Tibial artery (tissue), 4 donors: ENCODE measurements around the gene PPARA.
A peak's percentile ranks its signal among the peaks of the same experiment; 100 is the strongest.

Source experiments
- DNase-seq, 2 donors: peaks; one replicate each; pipeline ENCODE4 v3.0.0-alpha.2; 2019
- H3K27ac ChIP-seq, 2 donors: fragments of 200-600 bp; sonication (generic) in 1 of 2; 1 replicate in 1 of 2; 2 replicates in 1 of 2; pipeline ENCODE4 v1.5.1; 2018 to 2019; ENCODE audit warnings: mild to moderate bottlenecking in 1 of 2
- H3K27me3 ChIP-seq, 2 donors: fragments of 200-600 bp; sonication (generic) in 1 of 2; one replicate each; pipeline versions ENCODE4 v1.5.1 to v1.6.0; 2016 to 2019
- H3K36me3 ChIP-seq, 3 donors: fragments of 200-600 bp; sonication (generic) in 2 of 3; one replicate each; pipeline ENCODE4 v1.5.1; 2016 to 2019; ENCODE audit warnings: mild to moderate bottlenecking in 2 of 3
- H3K4me1 ChIP-seq, 4 donors: fragments of 200-600 bp; sonication (generic) in 2 of 4; 1 replicate in 3 of 4; 2 replicates in 1 of 4; pipeline ENCODE4 v1.5.1; 2016 to 2019
- H3K4me3 ChIP-seq, 2 donors: fragments of 200-600 bp; sonication (generic) in 1 of 2; 1 replicate in 1 of 2; 2 replicates in 1 of 2; pipeline ENCODE4 v1.5.1; 2018 to 2019; ENCODE audit warnings: mild to moderate bottlenecking in 2 of 2
- H3K9me3 ChIP-seq, 3 donors: fragments of 200-600 bp; sonication (generic) in 1 of 3; one replicate each; pipeline ENCODE4 v1.5.1; 2016 to 2019
- intact Hi-C: fragments of 100-400 bp; cut with DNase I; formaldehyde crosslinking; loops from one replicate; pipeline ENCODE4 v1.15.0; 2023; ENCODE audit warnings: low total_unique reads
- TF ChIP-seq, protein P1 (sequence below), 2 experiments: fragments of 200-600 bp in 1 of 2; fragments of 450-650 bp in 1 of 2; IDR thresholded peaks; one replicate each; pipeline ENCODE4 v1.5.1; 2017 to 2019; ENCODE audit warnings: antibody characterized with exemption in 2 of 2, mild to moderate bottlenecking in 1 of 2, moderate library complexity in 1 of 2

PPARA gene

DNA sequence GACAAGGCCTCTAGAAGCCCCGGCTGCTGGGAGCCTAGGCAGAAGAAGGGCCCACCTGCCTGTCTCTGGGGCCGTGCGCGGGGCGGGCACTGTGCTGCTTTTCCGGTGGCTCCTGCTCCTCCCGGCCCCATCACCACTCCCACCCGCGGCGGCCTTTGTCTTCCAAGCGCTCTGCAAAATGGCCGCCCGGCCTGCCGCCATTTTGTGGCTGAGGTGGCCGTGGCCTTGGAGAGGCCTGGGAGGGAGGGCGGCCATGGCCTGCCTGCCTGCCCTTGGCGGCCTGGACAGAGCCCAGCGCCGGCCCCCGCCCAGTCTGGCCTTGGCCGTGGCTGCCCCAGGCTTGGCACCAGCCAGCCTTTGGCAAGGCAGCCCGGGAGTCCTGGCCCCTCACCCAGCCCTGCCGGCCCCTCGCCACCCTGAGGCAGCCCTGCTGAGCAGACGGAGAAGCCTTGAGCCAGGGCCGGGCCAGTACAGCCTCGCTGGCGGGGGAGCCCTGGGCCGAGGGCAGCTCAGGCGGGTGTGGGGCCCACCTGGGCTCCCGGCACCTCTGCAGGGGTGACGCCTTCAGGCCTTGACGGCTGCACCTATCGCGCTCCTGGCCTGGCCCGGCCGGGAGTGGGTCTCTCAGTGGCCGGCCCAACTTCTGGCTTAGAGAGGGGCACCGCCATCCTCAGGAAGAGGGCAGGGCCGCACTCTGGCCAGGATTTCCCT is 46.0 kb upstream of the PPARA start:
- no peaks in the 10 kb centered on the region for H3K27me3 ChIP-seq
- intact Hi-C loops, result no loop called here
- no peak overlapping the region for H3K4me3 ChIP-seq
- peaks cover 51 to 91% (median 85%) of the 10 kb centered on the region in 3 donors for H3K36me3 ChIP-seq
- DNase-seq, result peak in 1 of 2 donors; percentile 82
- peaks cover 0 to 100% (median 91%) of the 10 kb centered on the region in 4 donors for H3K4me1 ChIP-seq
- TF ChIP-seq, protein P1, sequence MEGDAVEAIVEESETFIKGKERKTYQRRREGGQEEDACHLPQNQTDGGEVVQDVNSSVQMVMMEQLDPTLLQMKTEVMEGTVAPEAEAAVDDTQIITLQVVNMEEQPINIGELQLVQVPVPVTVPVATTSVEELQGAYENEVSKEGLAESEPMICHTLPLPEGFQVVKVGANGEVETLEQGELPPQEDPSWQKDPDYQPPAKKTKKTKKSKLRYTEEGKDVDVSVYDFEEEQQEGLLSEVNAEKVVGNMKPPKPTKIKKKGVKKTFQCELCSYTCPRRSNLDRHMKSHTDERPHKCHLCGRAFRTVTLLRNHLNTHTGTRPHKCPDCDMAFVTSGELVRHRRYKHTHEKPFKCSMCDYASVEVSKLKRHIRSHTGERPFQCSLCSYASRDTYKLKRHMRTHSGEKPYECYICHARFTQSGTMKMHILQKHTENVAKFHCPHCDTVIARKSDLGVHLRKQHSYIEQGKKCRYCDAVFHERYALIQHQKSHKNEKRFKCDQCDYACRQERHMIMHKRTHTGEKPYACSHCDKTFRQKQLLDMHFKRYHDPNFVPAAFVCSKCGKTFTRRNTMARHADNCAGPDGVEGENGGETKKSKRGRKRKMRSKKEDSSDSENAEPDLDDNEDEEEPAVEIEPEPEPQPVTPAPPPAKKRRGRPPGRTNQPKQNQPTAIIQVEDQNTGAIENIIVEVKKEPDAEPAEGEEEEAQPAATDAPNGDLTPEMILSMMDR (IDR thresholded peaks at IDR 0.05), result no peak
- H3K9me3 ChIP-seq, result no peaks in the 10 kb centered on the region
- H3K27ac ChIP-seq, result peak overlapping the region; percentile 73 to 78

DNA sequence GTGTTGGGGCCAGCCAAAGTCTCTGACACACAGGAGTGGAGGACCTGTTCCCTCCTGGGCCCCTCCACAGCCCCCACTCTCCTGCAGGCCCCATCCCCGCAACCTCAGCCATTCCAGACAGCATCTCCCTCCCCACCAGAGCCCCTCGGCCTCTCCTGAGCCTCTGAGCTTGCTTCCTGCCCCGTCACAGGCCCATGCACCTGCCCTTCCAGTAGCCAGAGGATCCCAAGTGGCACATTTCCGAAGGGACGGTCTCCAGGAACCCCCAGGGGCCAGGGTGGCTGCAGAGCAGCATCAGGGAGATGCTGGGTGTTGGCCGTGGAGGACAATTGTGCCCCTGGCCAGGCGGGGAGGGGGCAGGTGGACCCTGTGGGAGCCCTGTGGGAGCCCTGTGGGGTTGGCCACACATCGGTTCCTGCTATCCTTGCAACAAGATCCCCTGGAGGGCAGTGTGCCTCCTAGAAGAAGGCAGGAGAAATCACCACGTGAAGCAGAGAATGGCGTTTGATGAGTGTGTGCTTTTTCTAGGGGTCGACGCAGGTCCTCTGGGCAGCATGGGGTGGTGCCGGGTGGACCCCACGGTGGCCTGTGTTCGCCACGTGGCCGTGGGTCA is 45.3 kb upstream of the PPARA start:
- DNase-seq, result no peak
- H3K9me3 ChIP-seq, result no peaks in the 10 kb centered on the region
- intact Hi-C loops, result no loop called here
- H3K27ac ChIP-seq, result peak overlapping the region; percentile 73 to 78
- peaks cover 51 to 91% (median 85%) of the 10 kb centered on the region in 3 donors for H3K36me3 ChIP-seq
- H3K4me3 ChIP-seq, result no peak overlapping the region
- no peaks in the 10 kb centered on the region for H3K27me3 ChIP-seq
- H3K4me1 ChIP-seq, result peaks cover 5 to 100% (median 94%) of the 10 kb centered on the region in 4 donors
- TF ChIP-seq, protein P1 (IDR thresholded peaks at IDR 0.05), result no peak

DNA sequence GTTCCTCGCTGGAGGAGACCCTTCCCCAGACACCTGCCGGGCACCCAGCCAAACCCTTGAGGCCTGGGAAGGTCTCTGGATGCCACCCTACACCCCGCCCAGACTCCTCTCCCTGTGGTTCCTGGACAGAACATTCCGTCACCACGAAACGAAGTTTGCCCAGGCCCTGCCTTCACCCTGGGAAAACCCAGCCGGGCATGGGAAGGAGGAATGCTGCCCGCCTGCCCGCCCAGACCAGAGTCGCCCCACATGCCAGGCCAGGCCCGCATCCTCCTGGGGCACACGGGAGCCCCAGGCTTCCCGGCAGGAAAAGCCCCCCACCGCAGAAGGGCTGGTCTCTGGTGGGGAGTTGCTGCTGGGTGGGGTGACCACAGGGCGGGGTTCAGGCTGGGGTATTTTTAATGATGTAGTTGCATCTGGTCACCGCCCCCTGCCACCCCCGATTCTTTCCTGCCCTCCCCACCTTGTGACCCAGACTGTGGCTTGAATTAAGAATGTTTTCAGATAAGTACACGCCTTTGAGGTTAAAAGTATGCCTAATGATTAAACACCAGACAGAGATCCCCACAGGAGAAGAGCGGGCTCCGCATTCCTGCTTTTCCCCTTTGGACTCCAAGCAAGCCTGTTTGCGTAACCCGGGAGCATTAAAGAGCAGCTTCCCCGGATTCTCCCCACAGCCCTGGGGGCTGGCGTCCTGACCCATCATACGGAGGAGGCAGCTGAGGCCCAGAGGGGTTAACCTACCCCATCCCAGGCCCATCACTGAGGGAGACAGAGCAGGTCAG is 44.6 kb upstream of the PPARA start:
- Histone ChIP-seq H3K27me3 (no peaks in the 10 kb centered on the region), H3K36me3 (peaks cover 51 to 91% (median 85%) of the 10 kb centered on the region in 3 donors), H3K4me3 (no peak overlapping the region), H3K4me1 (peaks cover 6 to 100% (median 94%) of the 10 kb centered on the region in 4 donors), H3K27ac (peak overlapping the region; percentile 73 to 78), H3K9me3 (no peaks in the 10 kb centered on the region)
- TF ChIP-seq, protein P1 (IDR thresholded peaks at IDR 0.05), result no peak
- intact Hi-C loops, result no loop called here
- peak in 1 of 2 donors; percentile 83 for DNase-seq

DNA sequence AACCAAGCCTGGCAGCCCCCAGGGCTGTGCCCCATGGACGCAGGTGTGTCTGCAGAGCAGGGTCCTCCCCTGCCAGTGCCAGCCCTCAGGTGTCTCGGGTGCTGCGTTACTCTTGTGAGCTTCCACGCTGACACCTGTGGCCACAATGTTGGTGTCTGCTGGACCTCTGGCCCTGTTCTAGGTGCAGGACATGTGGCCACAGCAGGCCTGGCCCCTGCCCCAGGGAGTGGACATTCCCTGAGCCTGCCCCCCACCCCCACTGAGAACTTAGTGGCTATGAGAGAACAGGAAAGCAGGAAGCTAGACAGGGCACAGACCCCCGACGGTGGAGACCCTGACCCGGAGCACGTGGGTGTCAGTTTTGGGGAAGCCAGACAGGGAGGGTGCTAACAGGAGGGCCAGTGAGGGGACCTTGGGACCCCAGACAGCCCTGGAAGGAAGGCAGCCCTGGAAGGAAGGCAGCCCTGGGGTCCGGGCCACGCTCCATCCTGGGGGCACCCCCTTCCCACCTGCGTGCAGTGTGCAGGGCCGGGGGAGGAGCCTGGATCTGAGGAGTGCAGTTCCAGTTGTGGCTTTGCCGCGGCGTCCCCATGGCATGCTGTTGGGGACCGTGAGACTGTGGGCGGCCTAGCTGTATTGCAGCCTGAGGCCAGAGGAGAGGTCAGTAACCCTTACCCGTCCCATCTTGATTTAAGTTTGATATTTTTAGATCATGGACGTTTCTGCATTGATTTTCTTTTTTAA is 43.9 kb upstream of the PPARA start:
- Histone ChIP-seq H3K9me3 (no peaks in the 10 kb centered on the region), H3K27me3 (no peaks in the 10 kb centered on the region), H3K36me3 (peaks cover 44 to 89% (median 82%) of the 10 kb centered on the region in 3 donors), H3K4me3 (no peak overlapping the region), H3K4me1 (peaks cover 6 to 100% (median 95%) of the 10 kb centered on the region in 4 donors), H3K27ac (peak overlapping the region; percentile 73 to 78)
- intact Hi-C loops, result no loop called here
- TF ChIP-seq, protein P1 (IDR thresholded peaks at IDR 0.05), result no peak
- DNase-seq, result no peak

DNA sequence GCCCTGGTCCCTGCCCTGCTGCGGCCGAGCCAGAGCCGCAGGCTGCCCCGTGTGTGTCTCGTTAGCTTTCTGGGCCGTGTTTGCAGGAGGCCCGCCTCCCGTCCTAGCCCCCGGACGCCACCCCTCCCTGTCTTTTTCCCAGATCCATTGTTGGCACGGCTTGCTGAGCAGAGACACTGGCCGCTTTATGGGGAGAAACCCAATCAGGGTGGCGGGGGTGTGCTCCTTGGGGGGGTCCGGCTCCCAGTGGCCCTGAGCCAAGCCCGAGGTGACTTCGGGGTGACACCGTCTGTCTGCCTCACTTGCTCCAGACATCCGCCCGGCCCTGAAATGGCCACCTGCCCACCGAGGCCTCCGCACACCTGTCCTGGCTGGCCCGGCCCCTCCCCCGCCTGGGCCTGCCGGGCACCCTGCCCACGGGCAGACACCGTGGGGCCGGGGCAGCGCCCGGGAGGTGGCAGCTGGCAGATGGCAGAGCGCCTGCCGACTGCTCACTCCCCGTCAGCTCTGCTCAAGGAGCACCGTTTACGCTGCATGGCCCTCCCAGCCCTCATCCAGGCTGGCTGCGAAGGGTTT is 43.1 kb upstream of the PPARA start:
- no peaks in the 10 kb centered on the region for H3K9me3 ChIP-seq
- peaks cover 37 to 87% (median 76%) of the 10 kb centered on the region in 3 donors for H3K36me3 ChIP-seq
- intact Hi-C loops, result no loop called here
- H3K27ac ChIP-seq, result peak overlapping the region; percentile 73 to 78
- TF ChIP-seq, protein P1 (IDR thresholded peaks at IDR 0.05), result no peak
- no peak overlapping the region for H3K4me3 ChIP-seq
- DNase-seq, result peak in 1 of 2 donors; percentile 81
- peaks cover 6 to 100% (median 97%) of the 10 kb centered on the region in 4 donors for H3K4me1 ChIP-seq
- H3K27me3 ChIP-seq, result no peaks in the 10 kb centered on the region
